GM15510 (cell line): Measurements from ENCODE around the gene RAD51B.

Experiments used
- POLR2A ChIP-seq: IDR thresholded peaks from 3 replicates; pipeline ENCODE4 v1.6.1; 2011; ENCODE audit warnings: borderline replicate concordance; ENCODE audit not compliant: insufficient read length; ENCODE audit errors: extremely low read depth

Gene RAD51B

GRCh38 chr14:68407285-68407684 is 587.7 kb downstream of the RAD51B start:
- no peak for TF ChIP-seq POLR2A

GRCh38 chr14:68407825-68408224 is 588.2 kb downstream of the RAD51B start:
- TF ChIP-seq POLR2A, result no peak

- no peak for TF ChIP-seq POLR2A
These were observed 589.1 kb downstream of the RAD51B start for GRCh38 chr14:68408680-68409079.

GRCh38 chr14:68409387-68409786 is 589.8 kb downstream of the RAD51B start:
- TF ChIP-seq POLR2A, result no peak

- no peak for TF ChIP-seq POLR2A
These were observed 593.2 kb downstream of the RAD51B start for GRCh38 chr14:68412505-68413465.

- TF ChIP-seq POLR2A, result no peak
These were observed 593.9 kb downstream of the RAD51B start for GRCh38 chr14:68413509-68413908.

- no peak for TF ChIP-seq POLR2A
These were observed 594.5 kb downstream of the RAD51B start for GRCh38 chr14:68414121-68414520.

GRCh38 chr14:68416171-68416570 is 596.6 kb downstream of the RAD51B start:
- TF ChIP-seq POLR2A, result no peak

GRCh38 chr14:68417009-68417650 is 597.6 kb downstream of the RAD51B start:
- no peak for TF ChIP-seq POLR2A

GRCh38 chr14:68418174-68419118 is 598.9 kb downstream of the RAD51B start:
- no peak for TF ChIP-seq POLR2A

- no peak for TF ChIP-seq POLR2A
These were observed 600.8 kb downstream of the RAD51B start for GRCh38 chr14:68420350-68420749.

GRCh38 chr14:68421116-68421515 is 601.5 kb downstream of the RAD51B start:
- no peak for TF ChIP-seq POLR2A

- TF ChIP-seq POLR2A, result no peak
These were observed 604.1 kb downstream of the RAD51B start for GRCh38 chr14:68423686-68424085.

GRCh38 chr14:68424443-68425172 is 605.0 kb downstream of the RAD51B start:
- no peak for TF ChIP-seq POLR2A
